Activated CD4-positive, alpha-beta T cell treated with anti-CD3 and anti-CD28 coated beads for 4 hours (primary cell): ENCODE results near the gene DCAF7.

Source experiments
- DNase-seq, 2 donors: peaks; one replicate each; pipeline ENCODE4 v3.0.0-alpha.2; 2020

Gene DCAF7

GRCh38 chr17:63595132-63595531 lies 44.9 kb downstream of the DCAF7 start:
- no peak for DNase-seq

GRCh38 chr17:63596856-63597586 lies 46.7 kb downstream of the DCAF7 start:
- DNase-seq, result no peak

GRCh38 chr17:63598281-63598680 lies 48.0 kb downstream of the DCAF7 start:
- no peak for DNase-seq

- peak; percentile 73 to 76 for DNase-seq
Observed at GRCh38 chr17:63600569-63601438, 50.5 kb downstream of the DCAF7 start, which contains the start of gene TACO1. Gene TACO1 (plus strand): TSS chr17:63600895. CDS start chr17:63601084, 189 bp downstream.

- no peak for DNase-seq
Observed at GRCh38 chr17:63601439-63602371, 51.4 kb downstream of the DCAF7 start.

GRCh38 chr17:63609816-63610573 lies 59.7 kb downstream of the DCAF7 start:
- DNase-seq, result peak; percentile 12 to 25

- DNase-seq, result no peak
Observed at GRCh38 chr17:63610854-63611253, 60.6 kb downstream of the DCAF7 start.

GRCh38 chr17:63611354-63611753 lies 61.1 kb downstream of the DCAF7 start:
- no peak for DNase-seq

- no peak for DNase-seq
Observed at GRCh38 chr17:63613663-63614062, 63.4 kb downstream of the DCAF7 start.

- DNase-seq, result no peak
Observed at GRCh38 chr17:63621229-63621683, 71.0 kb downstream of the DCAF7 start.

- peak; percentile 96 to 97 for DNase-seq
Observed at GRCh38 chr17:63621684-63622573, 71.7 kb downstream of the DCAF7 start, which contains the start of gene MAP3K3. Gene MAP3K3 (plus strand): TSS chr17:63622417. CDS start chr17:63622760, 343 bp downstream.

- peak; percentile 47 to 48 for DNase-seq
Observed at GRCh38 chr17:63622574-63623390, 72.5 kb downstream of the DCAF7 start.

GRCh38 chr17:63623786-63624530 lies 73.7 kb downstream of the DCAF7 start:
- DNase-seq, result no peak

GRCh38 chr17:63624531-63624880 lies 74.2 kb downstream of the DCAF7 start:
- no peak for DNase-seq

GRCh38 chr17:63626551-63627180 lies 76.4 kb downstream of the DCAF7 start:
- DNase-seq, result no peak

GRCh38 chr17:63629627-63630026 lies 79.3 kb downstream of the DCAF7 start:
- no peak for DNase-seq

GRCh38 chr17:63631062-63631461 lies 80.8 kb downstream of the DCAF7 start:
- no peak for DNase-seq

- DNase-seq, result no peak
Observed at GRCh38 chr17:63631626-63632025, 81.3 kb downstream of the DCAF7 start.

GRCh38 chr17:63633742-63634141 lies 83.5 kb downstream of the DCAF7 start:
- no peak for DNase-seq
